OCI-LY1 (cell line): ENCODE data around the gene AKR7A3.
"Not testable (repeated sequence)": the region's sequence is repeated elsewhere in the genome, so short reads cannot be mapped to it uniquely, and the experiment has no call there.

Experiments
- H2AFZ ChIP-seq: fragments of 200-600 bp; sonication (generic), shearing (Covaris generic); 2 replicates; pipeline ENCODE4 v1.6.0; 2014; ENCODE audit warnings: antibody characterized with exemption, mild to moderate bottlenecking, low read length
- H3F3A ChIP-seq: fragments of 200-600 bp; sonication (generic), shearing (Covaris generic); 2 replicates; pipeline ENCODE4 v1.6.0; 2014; ENCODE audit warnings: mild to moderate bottlenecking, antibody characterized with exemption, low read length, moderate library complexity; ENCODE audit not compliant: insufficient read depth
- H3K27ac ChIP-seq: fragments of 200-600 bp; sonication (generic); 2 replicates; pipeline ENCODE4 v1.5.1; 2014; ENCODE audit warnings: low read length, mixed run types, mild to moderate bottlenecking, low read depth; ENCODE audit not compliant: poor library complexity, severe bottlenecking
- H3K27me3 ChIP-seq: fragments of 200-600 bp; sonication (generic); 2 replicates; pipeline ENCODE4 v1.6.0; 2014; ENCODE audit warnings: antibody characterized with exemption, mild to moderate bottlenecking, low read length, moderate library complexity; ENCODE audit not compliant: insufficient read depth
- H3K36me3 ChIP-seq: fragments of 200-600 bp; sonication (generic); 2 replicates; pipeline ENCODE4 v1.6.1; 2014; ENCODE audit warnings: mild to moderate bottlenecking, antibody characterized with exemption, low read length, moderate library complexity, mixed read lengths; ENCODE audit not compliant: insufficient read depth
- H3K4me1 ChIP-seq: fragments of 200-600 bp; sonication (generic); 2 replicates; pipeline ENCODE4 v1.5.1; 2014; ENCODE audit warnings: mild to moderate bottlenecking, low read length, moderate library complexity; ENCODE audit not compliant: insufficient read depth, severe bottlenecking
- H3K4me2 ChIP-seq: fragments of 200-600 bp; sonication (generic), shearing (Covaris generic); 2 replicates; pipeline ENCODE4 v1.6.1; 2014; ENCODE audit warnings: low read length
- H3K4me3 ChIP-seq: fragments of 200-600 bp; sonication (generic); 2 replicates; pipeline ENCODE4 v1.5.1; 2014; ENCODE audit warnings: low read length, low read depth, mild to moderate bottlenecking, mixed read lengths; ENCODE audit not compliant: poor library complexity, severe bottlenecking
- H3K79me2 ChIP-seq: fragments of 200-600 bp; shearing (Covaris generic); 2 replicates; pipeline ENCODE4 v1.6.1; 2016; ENCODE audit warnings: mixed run types, low read length, mixed read lengths; ENCODE audit not compliant: insufficient read depth
- H3K9ac ChIP-seq: fragments of 200-600 bp; sonication (generic), shearing (Covaris generic); 2 replicates; pipeline ENCODE4 v1.6.1; 2014; ENCODE audit warnings: mild to moderate bottlenecking, low read length, mixed read lengths
- H3K9me2 ChIP-seq: fragments of 200-600 bp; sonication (generic), shearing (Covaris generic); 2 replicates; pipeline ENCODE4 v1.6.1; 2014; ENCODE audit warnings: low read depth, mild to moderate bottlenecking, low read length, mixed read lengths
- H3K9me3 ChIP-seq: fragments of 200-600 bp; shearing (Covaris generic); 2 replicates; pipeline ENCODE4 v1.6.1; 2014; ENCODE audit warnings: low read length, mixed read lengths
- H4K20me1 ChIP-seq: fragments of 200-600 bp; sonication (generic), shearing (Covaris generic); 2 replicates; pipeline ENCODE4 v1.6.0; 2016; ENCODE audit warnings: mild to moderate bottlenecking, low read length; ENCODE audit not compliant: insufficient read depth
- EZH2 ChIP-seq: fragments of 200-600 bp; sonication (generic), shearing (Covaris generic); IDR thresholded peaks from 2 replicates; pipeline ENCODE4 v1.8.0; 2017; ENCODE audit warnings: borderline replicate concordance, mixed run types, mild to moderate bottlenecking, antibody characterized with exemption, low read length, moderate library complexity, mixed read lengths
- TF ChIP-seq, protein P1 (sequence below): fragments of 200-600 bp; sonication (generic), shearing (Covaris generic); IDR thresholded peaks from 2 replicates; pipeline ENCODE4 v1.5.1; 2017; ENCODE audit warnings: mild to moderate bottlenecking, antibody characterized with exemption, low read length, moderate library complexity, mixed read lengths

The AKR7A3 gene

GRCh38 chr1:19306941-19307340 is 18.4 kb upstream of the AKR7A3 start:
- H3K9me2 ChIP-seq = no peaks in the 10 kb centered on the region
- no peaks in the 10 kb centered on the region for H3K9me3 ChIP-seq
- H2AFZ ChIP-seq = no peak overlapping the region
- no peaks in the 10 kb centered on the region for H3K27me3 ChIP-seq
- H4K20me1 ChIP-seq = no peaks in the 10 kb centered on the region
- H3K4me1 ChIP-seq = peaks cover 10% of the 10 kb centered on the region
- no peaks in the 10 kb centered on the region for H3F3A ChIP-seq
- no peaks in the 10 kb centered on the region for H3K79me2 ChIP-seq
- no peak overlapping the region for H3K4me2 ChIP-seq
- H3K36me3 ChIP-seq = peaks cover 60% of the 10 kb centered on the region
- no peak overlapping the region for H3K27ac ChIP-seq
- no peak overlapping the region for H3K9ac ChIP-seq
- TF ChIP-seq, protein P1, sequence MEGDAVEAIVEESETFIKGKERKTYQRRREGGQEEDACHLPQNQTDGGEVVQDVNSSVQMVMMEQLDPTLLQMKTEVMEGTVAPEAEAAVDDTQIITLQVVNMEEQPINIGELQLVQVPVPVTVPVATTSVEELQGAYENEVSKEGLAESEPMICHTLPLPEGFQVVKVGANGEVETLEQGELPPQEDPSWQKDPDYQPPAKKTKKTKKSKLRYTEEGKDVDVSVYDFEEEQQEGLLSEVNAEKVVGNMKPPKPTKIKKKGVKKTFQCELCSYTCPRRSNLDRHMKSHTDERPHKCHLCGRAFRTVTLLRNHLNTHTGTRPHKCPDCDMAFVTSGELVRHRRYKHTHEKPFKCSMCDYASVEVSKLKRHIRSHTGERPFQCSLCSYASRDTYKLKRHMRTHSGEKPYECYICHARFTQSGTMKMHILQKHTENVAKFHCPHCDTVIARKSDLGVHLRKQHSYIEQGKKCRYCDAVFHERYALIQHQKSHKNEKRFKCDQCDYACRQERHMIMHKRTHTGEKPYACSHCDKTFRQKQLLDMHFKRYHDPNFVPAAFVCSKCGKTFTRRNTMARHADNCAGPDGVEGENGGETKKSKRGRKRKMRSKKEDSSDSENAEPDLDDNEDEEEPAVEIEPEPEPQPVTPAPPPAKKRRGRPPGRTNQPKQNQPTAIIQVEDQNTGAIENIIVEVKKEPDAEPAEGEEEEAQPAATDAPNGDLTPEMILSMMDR = no peak
- no peak for TF ChIP-seq EZH2
- no peak overlapping the region for H3K4me3 ChIP-seq

DNA sequence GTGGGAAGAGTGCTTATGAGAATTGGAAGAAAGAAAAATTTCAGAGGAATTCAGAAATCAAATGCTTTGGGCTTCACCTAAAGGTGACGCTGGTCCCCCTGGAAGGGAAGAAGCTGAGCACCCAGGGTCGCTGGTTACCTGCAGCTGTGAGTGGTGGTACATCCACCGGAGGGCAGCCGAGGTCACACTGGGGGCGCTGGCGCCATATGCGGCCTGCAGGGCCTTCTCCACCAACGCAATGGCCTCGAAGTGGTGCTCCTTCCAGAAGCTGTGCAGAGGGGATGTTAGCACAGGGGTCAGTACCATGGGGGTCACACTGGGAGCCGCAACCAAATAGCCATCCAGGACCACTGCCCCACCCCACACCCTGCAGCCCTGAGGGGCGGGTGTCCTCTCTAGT is 17.3 kb upstream of the AKR7A3 start:
- Histone ChIP-seq H3K9ac (no peak overlapping the region), H2AFZ (no peak overlapping the region), H3K4me3 (no peak overlapping the region), H3K27ac (no peak overlapping the region), H3K9me3 (no peaks in the 10 kb centered on the region), H4K20me1 (no peaks in the 10 kb centered on the region), H3F3A (no peaks in the 10 kb centered on the region), H3K4me2 (no peak overlapping the region), H3K9me2 (no peaks in the 10 kb centered on the region), H3K79me2 (no peaks in the 10 kb centered on the region), H3K27me3 (no peaks in the 10 kb centered on the region), H3K4me1 (peaks cover 5% of the 10 kb centered on the region), H3K36me3 (peaks cover 65% of the 10 kb centered on the region)
- TF ChIP-seq, protein P1 = no peak
- TF ChIP-seq EZH2 = no peak

GRCh38 chr1:19304081-19304480 is 15.5 kb upstream of the AKR7A3 start:
- H3K4me1 ChIP-seq, H3K4me2 ChIP-seq, H3K9me2 ChIP-seq: not testable (repeated sequence)

GRCh38 chr1:19300211-19300610 is 11.6 kb upstream of the AKR7A3 start:
- no peak overlapping the region for H3K4me2 ChIP-seq
- H3K79me2 ChIP-seq = no peaks in the 10 kb centered on the region
- no peaks in the 10 kb centered on the region for H4K20me1 ChIP-seq
- H3K36me3 ChIP-seq = peaks cover 36% of the 10 kb centered on the region
- no peak overlapping the region for H2AFZ ChIP-seq
- no peaks in the 10 kb centered on the region for H3F3A ChIP-seq
- no peak overlapping the region for H3K4me3 ChIP-seq
- H3K4me1 ChIP-seq = no peaks in the 10 kb centered on the region
- peaks cover under 1% of the 10 kb centered on the region; the same call in 1 of the 2 replicates for H3K9me3 ChIP-seq
- no peak overlapping the region for H3K27ac ChIP-seq
- H3K9me2 ChIP-seq = no peaks in the 10 kb centered on the region
- TF ChIP-seq, protein P1 = no peak
- no peak for TF ChIP-seq EZH2
- H3K9ac ChIP-seq = no peak overlapping the region
- no peaks in the 10 kb centered on the region for H3K27me3 ChIP-seq

More at GRCh38 chr1:19304081-19304480, 15.5 kb upstream of the AKR7A3 start:
- not testable (repeated sequence) for H3K27ac ChIP-seq, H3K9me3 ChIP-seq, H4K20me1 ChIP-seq, H3K27me3 ChIP-seq, H3K4me3 ChIP-seq, H3F3A ChIP-seq, H3K79me2 ChIP-seq, H3K9ac ChIP-seq, H2AFZ ChIP-seq
- H3K36me3 ChIP-seq = peaks cover 65% of the 10 kb centered on the region
